ENCODE results near the gene SLC9A4. TPM values are rescaled to one million over a fixed set of nuclear protein-coding genes. Genes with fewer than 3 reads are reported as not detected.

SLC9A4 gene
- total and polyA plus RNA-seq, 9 of the 15 experiments (the other 6 are each of a cell fraction or from before 2014, with no cell fraction given), result 0.04 to 0.15 (median 0.04) TPM; not detected in 5

DNA sequence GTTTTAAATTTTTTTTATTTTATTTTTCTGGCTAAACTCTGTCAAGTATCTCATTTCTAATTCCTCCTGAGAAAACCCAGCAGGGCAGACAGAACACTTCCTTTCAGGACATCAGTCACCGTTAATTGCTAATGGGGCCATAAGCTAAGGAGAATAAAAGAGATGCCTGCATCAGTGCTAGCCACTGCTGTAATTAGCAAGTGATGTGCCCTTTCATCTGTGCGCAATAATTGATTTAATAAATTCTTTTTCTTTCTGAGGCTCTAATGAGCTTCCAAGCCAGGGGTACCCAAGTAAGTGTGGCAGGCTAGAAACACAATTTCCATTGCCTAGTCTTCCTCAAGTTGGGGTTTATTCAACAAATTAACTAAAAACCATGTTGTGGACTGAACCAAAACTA is 65.5 kb downstream of the SLC9A4 start:
- POLR2A ChIA-PET, result no interaction called here
- Histone ChIP-seq H3K4me1 (replicated peaks in 1 of 2; ENCODE audit: control insufficient read depth in 2 of 2, insufficient read depth in 2 of 2, low read length in 2 of 2) (no peaks in the 10 kb centered on the region), H3K36me3 (ENCODE audit: control insufficient read depth, insufficient read depth, low read length) (no peaks in the 10 kb centered on the region), H3K4me3 (no peak overlapping the region), H3K9ac (ENCODE audit: insufficient read depth in 1 of 2, low read depth in 2 of 2, low read length in 2 of 2) (no peak overlapping the region), H3K27ac (ENCODE audit: extremely low read depth, low read depth, low read length) (no peak overlapping the region), H3K27me3 (ENCODE audit: control insufficient read depth in 2 of 2, insufficient read depth in 2 of 2, low read length in 2 of 2) (no peaks in the 10 kb centered on the region), H2AFZ (ENCODE audit: low read depth, low read length) (no peak overlapping the region), H3K4me2 (ENCODE audit: insufficient read depth, low read length) (no peak overlapping the region), H3K9me3 (replicated peaks; ENCODE audit: control insufficient read depth, insufficient read depth, low read depth, low read length) (no peaks in the 10 kb centered on the region), H3K79me2 (ENCODE audit: control insufficient read depth, insufficient read depth, low read length) (no peaks in the 10 kb centered on the region), H4K20me1 (replicated peaks; ENCODE audit: control insufficient read depth, insufficient read depth, low read length) (no peaks in the 10 kb centered on the region), H3K9me1 (ENCODE audit: control insufficient read depth, insufficient read depth, low read length) (no peaks in the 10 kb centered on the region)
- FAIRE-seq (no peak), ATAC-seq (no peak), DNase-seq (ENCODE audit: extremely low read depth in 1 of 4, low spot score in 3 of 4) (no peak)
- CTCF ChIA-PET (ENCODE audit: low intra/inter-chr PET ratio), result no interaction called here
- WGBS (ENCODE audit: insufficient coverage, low coverage, missing lambda C conversion rate), result 3% methylated on average over 2 of the region's 2 CpGs
- BruUV-seq (replicated peaks), result no TSS peak
- intact Hi-C loops (cut with micrococcal nuclease), result no loop called here
- in situ Hi-C loops (cut with MboI), result no loop called here
- TF ChIP-seq BCOR (IDR thresholded peaks at IDR 0.05) (no peak), HDAC2 (IDR thresholded peaks at IDR 0.05) (no peak), RHOXF2B (CRISPR knock-in tag; conservative IDR thresholded peaks at IDR 0.05) (no peak), RCOR1 (IDR thresholded peaks at IDR 0.05; ENCODE audit: borderline replicate concordance in 1 of 2, low read depth in 2 of 2, low read length in 2 of 2) (no peak), SMARCA4 (IDR thresholded peaks at IDR 0.05) (no peak), ZNF263 (CRISPR knock-in tag; IDR thresholded peaks at IDR 0.05; ENCODE audit: borderline replicate concordance) (no peak)

GRCh38 chr2:102540882-102541281 is 67.9 kb downstream of the SLC9A4 start:
- Histone ChIP-seq H3K9ac (ENCODE audit: insufficient read depth in 1 of 2, low read depth in 2 of 2, low read length in 2 of 2) (no peak overlapping the region), H3K9me1 (ENCODE audit: control insufficient read depth, insufficient read depth, low read length) (no peaks in the 10 kb centered on the region), H3K27me3 (ENCODE audit: control insufficient read depth in 2 of 2, insufficient read depth in 2 of 2, low read length in 2 of 2) (no peaks in the 10 kb centered on the region), H3K4me2 (ENCODE audit: insufficient read depth, low read length) (no peak overlapping the region), H2AFZ (ENCODE audit: low read depth, low read length) (no peak overlapping the region), H3K9me3 (replicated peaks; ENCODE audit: control insufficient read depth, insufficient read depth, low read depth, low read length) (no peaks in the 10 kb centered on the region), H3K27ac (ENCODE audit: extremely low read depth, low read depth, low read length) (no peak overlapping the region), H4K20me1 (replicated peaks; ENCODE audit: control insufficient read depth, insufficient read depth, low read length) (no peaks in the 10 kb centered on the region), H3K4me3 (no peak overlapping the region), H3K79me2 (ENCODE audit: control insufficient read depth, insufficient read depth, low read length) (no peaks in the 10 kb centered on the region), H3K36me3 (ENCODE audit: control insufficient read depth, insufficient read depth, low read length) (no peaks in the 10 kb centered on the region), H3K4me1 (replicated peaks in 1 of 2; ENCODE audit: control insufficient read depth in 2 of 2, insufficient read depth in 2 of 2, low read length in 2 of 2) (no peaks in the 10 kb centered on the region)
- no peak for DNase-seq (ENCODE audit: extremely low read depth in 1 of 4, low spot score in 3 of 4)
- FAIRE-seq, result no peak
- ChIA-PET POLR2A (no interaction called here), CTCF (ENCODE audit: low intra/inter-chr PET ratio) (no interaction called here)
- intact Hi-C loops (cut with micrococcal nuclease), result no loop called here
- no TSS peak for BruUV-seq (replicated peaks)
- ATAC-seq, result no peak
- TF ChIP-seq CEBPB (tag; IDR thresholded peaks at IDR 0.05) (no peak), ASH1L (IDR thresholded peaks at IDR 0.05; ENCODE audit: borderline replicate concordance, low read depth, partially characterized antibody) (no peak), CREBBP (IDR thresholded peaks at IDR 0.05; ENCODE audit: low read depth, low read length) (no peak), BHLHE40 (IDR thresholded peaks at IDR 0.05; ENCODE audit: low read length) (no peak)
- in situ Hi-C loops (cut with MboI), result no loop called here
- WGBS (ENCODE audit: insufficient coverage, low coverage, missing lambda C conversion rate), result 0% methylated on average over 3 of the region's 4 CpGs

All from K562 (cell line).